Panc1 (cell line): Measurements from ENCODE around the gene ACOX1. TPM values are rescaled to one million over a fixed set of nuclear protein-coding genes. Genes with fewer than 3 reads are reported as not detected.

Experiments
- ATAC-seq: fragments of 200-7000 bp; cut with Tn5 transposase; 2 replicates; pipeline ENCODE4 v1.9.1; 2020; ENCODE audit warnings: mild to moderate bottlenecking, moderate library complexity
- BruUV-seq: library from RNA; stranded (reverse); fragments of 400-500 nt; replicated peaks from 2 replicates; lab custom pipeline; 2021; lab: Mats Ljungman, UMichigan
- CTCF ChIA-PET: fragments of 300-600 bp; sonication (Branson Sonifier 250); formaldehyde crosslinking; loops from one replicate; lab custom pipeline; 2022; ENCODE audit warnings: antibody characterized with exemption; lab: Charles Lee
- POLR2A ChIA-PET: fragments of 300-600 bp; sonication (Branson Sonifier 250); formaldehyde crosslinking; loops from one replicate; lab custom pipeline; 2022; ENCODE audit warnings: antibody characterized with exemption; lab: Charles Lee
- DNase-seq: peaks from one replicate; pipeline ENCODE4 v3.0.0-alpha.2; 2010; ENCODE audit warnings: low read depth, low spot score
- H3K27ac ChIP-seq: 2 replicates; pipeline ENCODE4 v1.5.1; 2011; ENCODE audit warnings: mild to moderate bottlenecking, low read length, inconsistent platforms
- H3K27me3 ChIP-seq: fragments of 200-500 bp; sonication (Bioruptor generic); 2 replicates; pipeline ENCODE4 v1.6.0; 2014; ENCODE audit warnings: low read length, inconsistent platforms; ENCODE audit not compliant: control insufficient read depth, insufficient read depth
- H3K36me3 ChIP-seq: fragments of 200-500 bp; sonication (Bioruptor generic); 2 replicates; pipeline ENCODE4 v1.5.1; 2014; ENCODE audit warnings: inconsistent platforms, mild to moderate bottlenecking, low read length, moderate library complexity; ENCODE audit not compliant: control insufficient read depth, insufficient read depth
- H3K4me1 ChIP-seq: 2 replicates; pipeline ENCODE4 v1.5.1; 2011; ENCODE audit warnings: inconsistent platforms, mild to moderate bottlenecking, low read length, moderate library complexity; ENCODE audit not compliant: control insufficient read depth, insufficient read depth
- H3K4me3 ChIP-seq, 2 experiments: 2 replicates each; pipeline ENCODE4 v1.5.1; 2011 to 2012; ENCODE audit warnings: low read depth in 2 of 2, low read length in 2 of 2, mild to moderate bottlenecking in 2 of 2, inconsistent platforms in 1 of 2, moderate library complexity in 1 of 2
- H3K9me3 ChIP-seq: fragments of 200-500 bp; sonication (Bioruptor generic); 2 replicates; pipeline ENCODE4 v1.5.1; 2014; ENCODE audit warnings: low read depth, mild to moderate bottlenecking, inconsistent platforms, low read length, moderate library complexity; ENCODE audit not compliant: control insufficient read depth, insufficient read depth
- CTCF ChIP-seq: fragments of 450-650 bp; IDR thresholded peaks from 2 replicates; pipeline ENCODE4 v1.5.1; 2017; ENCODE audit warnings: mild to moderate bottlenecking
- POLR2AphosphoS5 ChIP-seq: IDR thresholded peaks from 2 replicates; pipeline ENCODE4 v1.6.1; 2012; ENCODE audit warnings: mild to moderate bottlenecking, low read depth, low read length, moderate library complexity
- REST ChIP-seq, 2 experiments: IDR thresholded peaks; 2 replicates each; pipeline ENCODE4 v1.6.1; 2011 to 2012; ENCODE audit warnings: low read depth in 2 of 2, control low read depth in 1 of 2, low read length in 1 of 2, mild to moderate bottlenecking in 1 of 2, moderate library complexity in 1 of 2; ENCODE audit not compliant: insufficient read depth in 1 of 2
- SIN3A ChIP-seq: IDR thresholded peaks from 2 replicates; pipeline ENCODE4 v1.6.1; 2012; ENCODE audit warnings: low read depth, mild to moderate bottlenecking, low read length, moderate library complexity, borderline replicate concordance; ENCODE audit not compliant: insufficient read depth
- TCF7L2 ChIP-seq: IDR thresholded peaks from 2 replicates; pipeline ENCODE4 v1.6.1; 2011; ENCODE audit warnings: mild to moderate bottlenecking, low read depth, low read length, inconsistent platforms
- in situ Hi-C: cut with HindIII; loops from 2 replicates; pipeline ENCODE4 v1.10.0; 2016; ENCODE audit warnings: low sequenced_read_pairs, low pct_unique_long_range_greater_than_20kb
- intact Hi-C: fragments of 100-400 bp; cut with micrococcal nuclease; formaldehyde crosslinking; loops from one replicate; pipeline ENCODE4 v1.10.0; 2022; ENCODE audit not compliant: unreplicated experiment
- total RNA-seq: library from RNA; stranded (reverse); gene quantifications from one replicate; pipeline ENCODE4 v1.2.1, GENCODE V29; 2021; ENCODE audit not compliant: unreplicated experiment

Gene ACOX1
- total RNA-seq, 1 experiment from 2014 or later = 53.5 TPM

DNA sequence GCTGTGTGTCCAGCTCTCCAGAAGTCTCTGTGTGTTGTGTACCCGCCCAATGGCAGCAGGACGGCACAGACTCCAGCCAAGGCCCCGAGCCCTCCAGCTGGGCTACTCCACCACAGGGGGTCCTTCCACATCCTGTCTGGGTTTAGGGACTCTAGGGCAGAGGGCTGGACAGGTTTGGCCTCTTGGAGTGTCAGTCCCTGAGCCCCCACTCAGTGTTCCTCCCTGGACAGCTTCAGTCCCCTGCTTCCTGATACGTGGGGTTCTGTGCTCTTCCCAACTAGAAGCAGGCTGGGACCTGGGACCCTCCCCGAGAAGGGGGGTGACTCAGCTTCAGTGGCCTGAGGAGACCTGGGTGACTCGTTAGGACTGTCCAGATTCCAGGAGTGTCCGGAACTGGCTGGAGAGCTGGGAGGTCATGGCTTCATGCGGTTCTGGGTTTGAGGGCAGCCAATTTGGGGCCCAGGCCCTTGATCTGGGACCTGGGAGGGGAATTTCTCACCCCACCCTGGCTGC, 25.8 kb upstream of the ACOX1 start:
- no peak for DNase-seq
- CTCF ChIA-PET = interaction anchor here (0.6 to 2.8 kb wide), 4 partner anchors 10 to 496 kb away, joined by 3 to 9 read pairs (median 4); partner anchors contain the start of gene RHBDF2
- Histone ChIP-seq H3K9me3 (no peaks in the 10 kb centered on the region), H3K36me3 (no peaks in the 10 kb centered on the region), H3K27me3 (no peaks in the 10 kb centered on the region), H3K27ac (0 out of 2 replicates have a peak overlapping the region, but pooled peaks have one; percentile 11), H3K4me1 (peaks cover 15% of the 10 kb centered on the region), H3K4me3 (no peak overlapping the region)
- in situ Hi-C loops = no loop called here
- POLR2A ChIA-PET = no interaction called here
- intact Hi-C loops = loop anchor here (5.0 kb wide), 1 partner anchor 98 kb away; no protein-coding TSS in a partner anchor
- TF ChIP-seq SIN3A (no peak), POLR2AphosphoS5 (no peak), CTCF (no peak), TCF7L2 (no peak), REST (IDR thresholded peaks at IDR 0.05; ENCODE audit: insufficient read depth in 1 of 2, low read depth in 2 of 2, low read length in 1 of 2) (no peak)
- ATAC-seq = peak; percentile 46
- no TSS peak for BruUV-seq

DNA sequence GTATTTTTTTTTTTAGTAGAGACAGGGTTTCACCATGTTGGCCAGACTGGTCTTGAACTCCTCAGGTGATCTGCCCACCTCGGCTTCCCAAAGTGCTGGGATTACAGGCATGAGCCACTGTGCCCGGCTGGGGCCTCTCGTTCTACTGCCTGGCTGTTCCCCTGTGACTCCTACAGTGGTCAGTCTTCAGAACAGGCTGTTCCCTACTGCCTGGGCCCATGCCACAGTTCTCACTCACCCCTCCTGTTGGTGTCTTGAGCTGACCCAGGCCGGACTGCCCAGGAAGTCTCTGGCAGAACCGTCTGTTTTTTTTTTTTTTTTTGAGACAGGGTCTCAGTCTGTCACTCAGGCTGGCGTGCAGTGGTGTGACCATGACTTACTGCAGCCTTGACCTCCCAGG, 24.9 kb upstream of the ACOX1 start:
- ChIA-PET POLR2A (interaction anchor here (0.6 kb wide), 2 partner anchors 16 to 57 kb away, joined by 3 read pairs; no protein-coding TSS in a partner anchor), CTCF (interaction anchor here (0.6 to 2.8 kb wide), 3 partner anchors 11 to 106 kb away, joined by 3 to 9 read pairs (median 4); no protein-coding TSS in a partner anchor)
- Histone ChIP-seq H3K4me1 (peaks cover 15% of the 10 kb centered on the region), H3K9me3 (no peaks in the 10 kb centered on the region), H3K4me3 (no peak overlapping the region), H3K27me3 (no peaks in the 10 kb centered on the region), H3K36me3 (no peaks in the 10 kb centered on the region), H3K27ac (no peak overlapping the region)
- no peak for ATAC-seq
- in situ Hi-C loops (no loop called here), intact Hi-C loops (loop anchor here (5.0 kb wide), 1 partner anchor 97 kb away; no protein-coding TSS in a partner anchor)
- BruUV-seq = no TSS peak
- DNase-seq = no peak
- no peak for TF ChIP-seq SIN3A

- Histone ChIP-seq H3K9me3 (no peaks in the 10 kb centered on the region), H3K36me3 (no peaks in the 10 kb centered on the region), H3K27me3 (no peaks in the 10 kb centered on the region), H3K27ac (no peak overlapping the region), H3K4me3 (no peak overlapping the region), H3K4me1 (peaks cover 16% of the 10 kb centered on the region)
- intact Hi-C loops = loop anchor here (5.0 kb wide), 1 partner anchor 95 kb away; no protein-coding TSS in a partner anchor
- in situ Hi-C loops = no loop called here
- DNase-seq (no peak), ATAC-seq (no peak)
- ChIA-PET CTCF (interaction anchor here (0.6 kb wide), 1 partner anchor 97 kb away, joined by 3 read pairs; the partner anchor contains the start of gene MRPL38), POLR2A (interaction anchor here (0.5 to 1.1 kb wide), 2 partner anchors 11 to 24 kb away, joined by 4 to 5 read pairs; partner anchors contain the start of genes ACOX1 and TEN1)
- BruUV-seq = no TSS peak
- TF ChIP-seq TCF7L2 (no peak), REST (IDR thresholded peaks at IDR 0.05; ENCODE audit: insufficient read depth in 1 of 2, low read depth in 2 of 2, low read length in 1 of 2) (no peak), SIN3A (no peak), CTCF (no peak), POLR2AphosphoS5 (no peak)
Observed at GRCh38 chr17:76002100-76002499, 23.1 kb upstream of the ACOX1 start.
